Amniotic epithelial cell (primary cell): ENCODE measurements around the gene PLXND1.
"Not testable (repeated sequence)": the region's sequence is repeated elsewhere in the genome, so short reads cannot be mapped to it uniquely, and the experiment has no call there.

ENCODE experiments used
- DNase-seq: peaks from one replicate; pipeline ENCODE4 v3.0.0-alpha.2; 2010; ENCODE audit warnings: low read depth

PLXND1 gene

DNA sequence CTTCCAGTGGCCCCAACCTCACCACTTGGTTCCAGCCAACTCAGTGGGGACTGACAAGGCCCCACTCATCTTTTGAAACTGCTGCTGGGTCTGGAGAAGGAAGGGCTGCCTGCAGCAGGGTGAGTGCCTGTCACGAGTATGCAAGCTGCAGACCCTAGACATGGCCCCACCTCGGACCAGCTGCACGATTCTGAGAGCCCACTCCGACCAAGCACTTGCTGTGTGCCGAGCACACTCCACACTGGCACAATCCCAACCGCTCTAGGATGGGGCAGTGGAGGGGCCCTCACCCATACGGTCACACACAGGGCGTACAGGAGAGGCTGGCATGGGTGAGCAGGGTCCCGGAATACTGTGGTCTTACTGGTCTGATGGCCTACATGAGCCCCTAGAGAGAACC, 8.0 kb upstream of the PLXND1 start:
- no peak for DNase-seq

DNA sequence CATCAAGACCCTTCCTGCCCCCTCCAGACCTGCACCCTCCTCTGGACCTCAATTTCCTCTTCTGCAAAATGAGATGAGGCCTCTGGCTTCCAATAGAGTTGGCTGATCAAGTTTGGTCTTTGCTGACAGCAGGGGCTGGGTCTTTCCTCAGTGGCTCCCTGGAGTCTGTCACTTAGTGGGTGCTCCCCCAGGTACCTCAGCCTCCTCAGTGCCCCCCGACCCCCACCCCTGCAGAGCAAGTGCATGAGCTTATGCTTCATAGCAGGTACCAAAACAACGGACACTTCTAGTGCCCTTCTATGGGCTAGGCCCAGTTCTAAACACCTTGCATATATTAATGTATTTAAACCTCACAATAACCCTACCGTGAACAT, 6.9 kb upstream of the PLXND1 start:
- no peak for DNase-seq

DNA sequence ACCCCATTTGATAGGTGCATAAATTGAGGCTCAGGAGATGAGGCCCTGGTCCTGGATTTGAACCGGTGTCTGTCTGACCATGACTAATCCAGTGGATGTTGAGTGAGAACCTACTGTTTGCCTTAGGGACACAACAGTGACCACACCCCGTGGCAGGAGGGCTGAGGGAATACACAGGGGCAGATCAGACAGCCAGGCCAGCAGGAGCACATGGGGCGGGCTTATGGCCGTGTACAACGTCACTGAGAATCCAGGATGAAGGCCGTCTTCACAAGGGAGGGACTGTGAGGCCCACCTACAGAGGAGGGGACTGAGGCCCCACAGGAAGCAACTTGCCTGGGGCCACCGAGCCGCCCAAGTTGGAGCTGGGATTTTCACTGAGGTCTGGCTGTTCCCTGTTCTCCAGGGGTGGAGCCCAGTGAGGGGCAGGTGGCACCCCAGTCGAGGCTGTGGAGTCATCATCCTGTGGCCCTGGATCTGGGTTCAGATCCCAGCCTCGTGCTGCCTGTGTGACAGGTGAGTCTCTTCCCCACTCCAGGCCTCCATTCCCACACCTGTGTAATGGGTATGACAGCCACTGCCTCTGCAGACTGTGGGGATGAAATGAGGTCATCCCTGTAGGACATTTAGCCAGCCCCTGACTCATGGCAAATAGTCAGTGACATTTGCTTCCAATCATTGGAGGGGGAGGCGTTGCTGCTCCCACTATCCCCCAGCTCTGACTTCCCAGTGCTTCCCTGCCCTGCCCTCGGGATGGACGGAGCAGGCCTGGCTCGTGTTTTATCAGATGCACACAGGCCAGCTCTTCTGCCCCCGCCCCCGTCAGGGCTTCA, 6.3 kb upstream of the PLXND1 start:
- no peak for DNase-seq

DNA sequence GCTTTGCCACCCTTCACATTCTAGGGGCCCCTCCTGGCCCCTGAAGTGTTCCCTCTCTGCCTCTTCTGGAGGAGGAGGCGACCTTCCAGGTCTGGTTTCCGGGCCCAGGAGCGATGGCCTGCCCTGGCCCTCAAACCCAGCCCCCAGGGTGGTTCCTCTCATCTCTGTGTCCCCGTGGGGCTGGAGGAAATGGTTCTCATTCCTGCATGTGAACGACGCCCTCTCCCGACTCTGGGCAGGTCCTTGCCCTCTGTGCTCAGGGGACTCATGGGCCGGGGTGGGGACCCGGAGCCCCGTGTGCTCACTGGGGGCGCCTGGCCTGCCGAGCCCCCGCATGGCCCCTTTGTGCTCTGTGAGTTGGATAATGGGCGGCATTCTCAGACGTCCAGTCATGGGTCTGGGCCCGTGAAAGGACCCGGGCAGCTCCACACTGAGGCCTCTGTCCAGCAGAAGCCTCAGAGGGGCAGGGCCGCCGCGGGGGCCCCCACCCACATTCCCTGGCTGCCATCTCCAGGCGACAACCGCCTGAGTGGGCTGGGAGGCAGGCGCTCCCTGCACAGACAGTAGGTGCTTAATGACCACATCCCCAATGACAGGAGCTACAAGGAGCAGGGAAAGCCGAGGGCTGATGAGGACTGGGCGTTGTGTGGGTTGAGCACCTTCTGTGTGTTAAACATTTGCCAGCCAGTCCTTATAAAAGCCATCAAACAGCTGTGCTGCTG, 5.5 kb upstream of the PLXND1 start:
- DNase-seq, result peak; percentile 62

DNA sequence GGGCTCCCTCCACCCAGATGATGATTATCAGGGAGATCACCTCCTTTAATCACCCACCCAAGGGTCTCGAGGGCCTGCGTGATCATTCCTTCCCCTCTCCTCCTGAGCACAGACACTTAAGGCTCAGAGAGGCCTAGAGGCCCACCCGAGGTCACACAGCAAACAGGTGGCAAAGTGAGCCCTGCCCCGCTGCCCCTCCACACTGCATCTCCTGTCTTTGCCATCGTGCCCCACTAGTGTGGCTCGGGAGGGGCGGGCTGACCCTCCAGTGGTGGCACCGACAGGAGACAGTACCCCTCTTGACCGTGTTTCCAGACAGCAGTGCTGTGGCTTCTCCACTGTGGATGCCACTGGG, 4.9 kb upstream of the PLXND1 start:
- no peak for DNase-seq

DNA sequence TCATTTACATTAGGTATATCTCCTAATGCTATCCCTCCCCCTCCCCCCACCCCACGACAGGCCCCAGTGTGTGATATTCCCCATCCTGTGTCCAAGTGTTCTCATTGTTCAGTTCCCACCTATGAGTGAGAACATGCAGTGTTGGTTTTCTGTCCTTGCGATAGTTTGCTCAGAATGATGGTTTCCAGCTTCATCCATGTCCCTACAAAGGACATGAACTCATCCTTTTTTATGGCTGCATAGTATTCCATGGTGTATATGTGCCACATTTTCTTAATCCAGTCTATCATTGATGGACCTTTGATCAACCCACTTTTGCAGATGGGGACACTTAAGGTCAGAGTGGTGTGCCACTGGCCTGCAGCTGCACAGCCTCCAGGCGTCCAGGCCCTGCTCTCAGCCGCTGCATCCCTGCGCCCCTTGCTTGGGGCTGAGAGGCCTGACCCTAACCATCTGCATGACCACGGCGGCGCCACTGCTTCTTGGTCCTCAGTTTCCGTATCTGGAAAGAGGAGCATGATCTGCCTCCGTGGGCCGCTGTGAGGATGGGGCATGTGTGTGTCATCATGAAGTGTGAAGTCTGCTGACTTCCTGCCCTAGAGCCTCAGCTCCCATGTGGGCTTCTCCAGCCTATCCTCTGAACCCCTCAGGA, 4.4 kb upstream of the PLXND1 start:
- DNase-seq, result not testable (repeated sequence)

DNA sequence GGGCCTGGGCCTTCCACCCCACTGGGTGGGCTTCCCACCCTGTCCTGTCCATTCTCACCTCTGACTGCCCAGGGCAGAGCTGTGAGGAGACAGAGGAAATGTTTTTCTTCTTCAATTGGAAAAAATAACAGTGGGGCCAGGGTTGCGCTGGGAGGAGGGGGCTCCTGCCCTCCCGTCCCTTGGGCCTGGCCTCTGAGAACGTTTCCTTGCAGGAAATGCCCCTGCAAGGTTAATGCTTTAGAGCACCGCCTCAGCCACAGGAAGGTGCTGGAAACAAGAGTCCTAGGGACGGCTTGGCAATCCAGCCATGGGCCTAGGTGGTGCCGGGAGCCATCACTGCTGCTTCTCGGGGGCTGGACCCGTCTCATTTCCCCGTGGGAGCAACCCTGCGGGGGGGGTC, 3.8 kb upstream of the PLXND1 start:
- DNase-seq, result no peak

DNA sequence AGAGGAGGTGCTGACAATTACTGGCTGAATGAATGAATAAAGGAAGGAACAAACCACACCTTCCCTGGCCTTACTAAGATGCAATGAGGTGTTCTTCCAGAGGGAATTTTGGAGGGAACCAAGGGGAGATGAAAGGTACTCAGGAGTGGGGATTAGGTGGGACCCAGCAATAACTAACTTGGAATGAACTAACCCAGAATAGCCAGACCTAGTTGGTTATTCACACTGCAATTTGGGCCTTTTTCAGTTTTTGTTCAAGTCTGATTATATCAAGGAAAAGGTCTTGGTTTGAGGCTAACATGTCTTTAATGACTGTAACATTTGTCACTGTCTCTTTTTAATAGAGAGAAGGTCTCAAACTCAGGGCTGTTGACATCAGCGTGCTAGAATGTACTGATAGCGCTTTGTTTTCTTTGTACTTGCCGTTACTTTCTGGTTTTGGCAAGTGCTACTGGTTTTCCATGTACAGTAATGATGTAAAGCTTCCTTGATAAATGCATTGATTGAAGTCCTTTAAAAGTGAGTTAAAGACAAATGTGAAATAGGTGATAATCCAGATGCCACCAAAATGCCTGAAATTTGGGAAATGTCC, 3.2 kb upstream of the PLXND1 start:
- DNase-seq, result peak; percentile 61

DNA sequence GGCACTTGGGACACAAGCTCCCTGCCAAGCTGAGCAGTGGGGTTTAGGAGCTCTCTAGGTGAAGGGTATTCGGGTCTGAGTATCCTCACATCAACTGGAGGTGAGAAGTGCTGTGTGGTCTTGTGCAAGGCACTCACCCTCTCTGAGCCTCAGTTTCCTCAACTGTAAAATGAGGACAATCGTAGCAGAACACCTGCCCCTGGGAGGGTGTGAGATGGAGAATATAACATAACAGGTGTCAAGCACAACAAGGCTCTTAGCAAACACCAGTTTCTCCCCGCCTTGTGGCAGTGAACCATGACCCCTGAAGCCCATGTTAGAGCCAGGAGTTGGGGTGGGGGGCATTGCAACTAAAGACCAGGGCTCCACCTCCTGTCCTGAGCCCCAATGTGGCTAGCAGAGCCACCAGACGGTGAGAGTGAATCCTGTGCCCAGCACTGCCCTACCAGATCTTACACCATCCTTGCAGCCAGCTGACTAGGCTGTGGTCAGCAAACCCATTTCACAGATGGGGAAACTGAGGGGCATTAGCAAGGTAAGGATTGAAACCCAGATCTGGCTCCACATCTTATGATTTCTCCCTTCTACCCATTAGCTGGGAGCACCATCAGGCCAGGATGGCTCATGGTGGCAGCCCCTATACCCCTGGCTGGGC, 2.6 kb upstream of the PLXND1 start:
- no peak for DNase-seq

DNA sequence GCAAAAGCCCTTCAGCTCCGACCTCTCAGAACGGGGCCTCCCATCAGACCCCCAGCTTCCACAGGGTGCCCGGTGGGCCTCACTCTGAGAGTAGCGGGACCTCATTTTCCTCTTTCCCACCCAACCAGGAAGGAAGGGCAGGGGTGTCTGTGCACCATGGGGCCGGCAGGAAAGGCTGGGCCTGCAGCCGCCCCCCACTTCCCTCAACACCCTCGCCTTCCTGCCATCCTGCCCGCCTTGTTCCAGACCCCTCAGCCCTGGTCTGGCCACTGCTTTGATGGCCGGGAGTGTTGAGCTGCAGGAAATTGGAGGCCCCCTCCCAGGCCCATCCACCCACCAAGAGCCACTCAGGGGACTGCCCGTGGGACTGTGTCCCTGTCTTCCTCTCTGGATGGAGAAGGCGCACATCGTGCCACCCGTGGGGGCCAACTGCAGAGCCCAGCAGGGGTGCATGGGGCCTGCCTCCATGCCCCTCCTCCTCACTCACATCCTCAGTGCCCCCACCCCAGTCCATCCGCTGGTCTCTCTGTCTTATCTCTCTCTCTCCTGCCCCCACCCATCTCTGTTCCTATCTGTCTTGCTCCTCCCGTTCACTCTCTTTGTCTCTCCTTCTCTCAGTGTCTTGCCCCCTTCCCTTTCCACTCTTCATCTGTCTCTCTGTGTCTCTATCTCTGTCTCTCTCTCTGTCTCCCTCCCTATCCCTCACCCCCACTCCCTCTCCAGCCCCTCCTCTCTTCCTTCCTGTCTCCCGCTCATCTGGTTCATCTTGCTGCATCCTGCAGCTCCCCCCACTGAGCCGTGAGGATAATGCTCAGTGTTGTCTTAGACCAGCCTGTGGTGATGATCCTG, 1.8 kb upstream of the PLXND1 start:
- peak; percentile 65 for DNase-seq

DNA sequence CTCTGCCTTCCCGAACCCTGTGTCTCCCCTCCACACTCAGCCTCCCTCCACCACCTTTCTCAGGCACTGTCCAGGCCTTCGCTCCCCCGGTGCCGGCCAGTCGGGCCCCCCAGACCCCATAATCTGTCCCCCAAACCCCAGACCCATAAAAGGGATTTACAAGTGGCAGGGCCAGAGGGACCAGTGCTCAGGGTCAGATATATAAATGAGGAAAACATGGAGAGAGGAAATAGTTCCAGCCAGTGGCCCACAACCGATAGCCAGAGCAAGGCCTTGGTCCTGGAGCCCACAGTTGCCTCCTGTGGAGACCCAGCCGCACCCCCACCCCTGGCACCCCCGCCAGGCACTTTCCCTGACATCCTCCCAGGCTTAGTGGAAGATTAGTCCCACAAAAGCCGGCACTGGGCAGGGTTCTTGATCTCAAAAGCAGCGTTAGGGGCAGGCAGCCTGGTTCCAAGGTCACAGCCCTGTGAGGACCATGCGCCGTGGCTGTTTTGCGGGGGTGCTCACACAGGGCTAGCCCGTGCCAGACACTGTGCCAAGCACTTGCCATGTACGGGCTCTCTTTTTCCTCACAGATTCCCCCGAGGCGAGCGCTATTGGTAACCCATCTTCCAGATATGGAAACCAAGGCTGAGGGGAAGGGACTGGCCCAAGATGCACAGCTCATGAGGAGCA, 1.1 kb upstream of the PLXND1 start:
- DNase-seq, result no peak

DNA sequence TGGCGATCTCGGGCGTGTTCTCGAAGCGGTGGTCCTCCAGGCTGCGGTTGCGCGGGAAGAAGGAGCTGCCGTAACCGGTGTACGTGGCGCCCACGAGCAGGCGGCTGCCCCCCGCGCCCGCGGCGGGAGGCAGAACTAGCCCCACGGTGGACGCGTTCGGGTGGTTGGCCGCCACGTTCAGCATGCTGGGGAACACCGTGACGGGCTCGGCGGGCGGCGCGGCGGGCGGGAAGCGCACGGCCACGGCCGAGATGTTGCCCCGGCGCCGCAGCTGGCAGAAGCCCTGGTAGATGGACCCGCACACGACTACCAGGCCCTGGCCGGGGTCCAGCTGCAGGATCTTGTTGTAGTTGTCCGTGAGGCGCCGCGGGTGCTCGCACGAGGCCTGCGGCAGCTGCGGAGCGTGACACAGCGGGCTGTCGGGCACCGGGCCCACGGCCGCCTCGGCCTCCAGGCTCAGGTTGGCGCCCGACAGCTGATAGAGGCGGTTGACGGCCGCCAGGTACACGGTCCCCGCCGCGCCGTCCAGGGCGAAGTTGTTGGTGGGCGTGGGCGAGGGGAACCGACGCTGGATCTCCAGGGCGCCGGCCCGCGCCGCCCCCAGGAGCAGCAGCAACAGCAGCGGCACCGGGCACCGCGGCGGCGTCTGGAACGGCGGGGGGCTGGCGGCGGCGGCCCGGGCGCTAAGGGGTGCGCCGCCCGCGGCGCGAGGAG, 397 bp downstream of the PLXND1 start:
- DNase-seq, result no peak

DNA sequence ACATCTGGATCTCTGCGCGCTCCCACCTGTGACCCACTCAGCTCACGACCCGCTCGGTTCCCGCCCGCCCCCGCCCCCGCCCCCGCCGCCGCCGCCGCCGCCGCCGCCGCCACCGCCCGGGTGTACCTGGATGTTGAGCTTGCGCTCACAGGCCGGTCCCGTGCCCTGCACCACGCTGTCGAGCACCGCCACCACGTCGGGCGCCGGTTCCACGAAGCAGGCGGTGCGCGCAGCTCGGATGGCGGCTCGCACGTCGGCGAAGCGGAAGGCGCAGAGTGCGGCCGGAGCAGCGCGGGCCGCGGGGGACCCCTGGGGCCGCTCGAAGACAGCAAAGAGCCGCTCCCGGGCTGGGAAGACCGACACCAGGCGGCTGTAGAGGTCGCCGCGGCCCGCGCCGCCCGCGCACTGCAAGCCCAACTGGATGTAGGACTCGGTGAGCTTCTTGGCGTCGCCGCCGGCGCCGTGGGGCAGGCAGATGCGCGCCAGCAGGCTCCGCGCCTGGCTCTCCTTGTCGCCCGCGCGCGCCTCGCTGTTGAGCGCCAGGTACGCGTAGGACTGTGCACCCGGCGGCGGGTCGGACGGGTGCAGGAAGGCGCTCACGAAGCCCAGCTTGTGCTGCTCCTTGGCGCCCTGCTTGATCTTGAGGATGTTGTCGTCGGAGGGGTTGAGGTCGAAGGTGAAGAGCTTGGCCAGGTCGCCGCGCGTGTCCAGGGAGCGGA, 1.1 kb downstream of the PLXND1 start:
- no peak for DNase-seq

DNA sequence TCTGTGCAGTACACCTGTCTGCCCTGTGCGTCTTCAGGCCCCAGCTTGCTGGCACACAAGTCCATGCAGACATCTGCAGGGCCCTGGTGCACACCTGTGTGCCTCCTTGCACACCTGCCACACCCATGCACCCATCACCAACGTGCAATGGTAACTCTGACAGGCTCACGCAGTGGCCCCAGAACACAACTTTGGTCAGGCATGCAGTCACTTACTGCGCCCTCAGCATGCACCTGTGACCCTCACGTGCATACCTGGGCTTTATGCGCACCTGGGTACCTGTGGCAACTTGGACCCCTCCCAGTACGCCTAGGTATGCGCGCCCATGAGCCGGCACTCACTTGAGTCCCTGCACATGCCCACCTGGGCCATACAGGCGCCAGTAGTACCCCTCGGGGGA, 1.7 kb downstream of the PLXND1 start:
- DNase-seq, result no peak

DNA sequence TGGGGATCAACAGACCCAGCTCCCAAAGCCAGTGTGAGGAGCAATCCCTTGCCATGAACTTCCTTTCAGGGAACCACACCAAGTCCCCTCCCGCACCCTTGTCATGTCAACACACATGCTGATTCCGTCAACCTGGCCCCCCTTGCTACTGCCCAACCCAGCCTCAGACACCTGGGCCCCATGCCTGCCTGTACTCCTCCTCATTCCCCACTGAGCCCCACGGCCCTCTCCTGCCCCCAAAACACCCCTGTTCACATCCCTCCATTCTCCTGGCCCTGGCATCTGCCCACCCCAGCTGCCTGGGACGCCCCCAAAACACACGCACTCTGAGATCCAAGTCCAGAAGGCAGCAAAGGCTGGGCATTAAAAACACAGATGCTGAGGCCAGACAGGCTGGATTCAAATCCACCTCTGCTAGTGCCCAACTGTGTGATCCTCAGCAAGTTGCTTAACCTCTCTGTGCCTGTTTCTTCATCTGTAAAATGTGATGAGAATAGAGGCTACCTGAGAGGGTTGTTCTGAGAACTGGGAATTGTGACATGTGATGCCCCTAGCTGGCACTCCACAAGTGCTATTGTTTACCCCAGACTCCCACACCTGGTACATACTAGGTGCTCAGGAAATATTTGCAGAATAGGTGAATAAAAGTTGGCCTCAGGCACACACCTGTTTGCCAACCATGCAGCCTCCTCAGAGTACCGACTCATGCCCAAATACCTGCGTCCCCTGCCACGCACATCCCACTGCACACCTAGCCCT, 2.3 kb downstream of the PLXND1 start:
- no peak for DNase-seq

DNA sequence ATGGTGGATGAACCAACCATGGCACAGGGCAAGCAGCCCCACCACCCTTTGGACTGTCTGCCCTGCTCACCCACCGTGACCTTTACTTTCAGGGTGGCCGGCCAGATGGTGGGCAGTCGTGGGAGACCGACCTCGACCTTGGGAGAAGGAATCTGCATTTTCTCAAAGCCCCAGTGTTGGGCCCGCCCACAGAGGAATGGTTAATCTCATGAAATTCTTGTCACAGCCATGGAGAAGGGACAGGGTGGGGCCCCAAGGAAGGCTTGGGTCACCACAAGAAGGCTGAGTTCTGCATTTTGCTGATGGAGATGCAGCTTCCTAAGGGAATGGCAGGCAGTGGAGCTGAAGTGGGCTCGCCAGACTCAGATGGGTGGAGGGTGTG, 2.9 kb downstream of the PLXND1 start:
- DNase-seq, result no peak

DNA sequence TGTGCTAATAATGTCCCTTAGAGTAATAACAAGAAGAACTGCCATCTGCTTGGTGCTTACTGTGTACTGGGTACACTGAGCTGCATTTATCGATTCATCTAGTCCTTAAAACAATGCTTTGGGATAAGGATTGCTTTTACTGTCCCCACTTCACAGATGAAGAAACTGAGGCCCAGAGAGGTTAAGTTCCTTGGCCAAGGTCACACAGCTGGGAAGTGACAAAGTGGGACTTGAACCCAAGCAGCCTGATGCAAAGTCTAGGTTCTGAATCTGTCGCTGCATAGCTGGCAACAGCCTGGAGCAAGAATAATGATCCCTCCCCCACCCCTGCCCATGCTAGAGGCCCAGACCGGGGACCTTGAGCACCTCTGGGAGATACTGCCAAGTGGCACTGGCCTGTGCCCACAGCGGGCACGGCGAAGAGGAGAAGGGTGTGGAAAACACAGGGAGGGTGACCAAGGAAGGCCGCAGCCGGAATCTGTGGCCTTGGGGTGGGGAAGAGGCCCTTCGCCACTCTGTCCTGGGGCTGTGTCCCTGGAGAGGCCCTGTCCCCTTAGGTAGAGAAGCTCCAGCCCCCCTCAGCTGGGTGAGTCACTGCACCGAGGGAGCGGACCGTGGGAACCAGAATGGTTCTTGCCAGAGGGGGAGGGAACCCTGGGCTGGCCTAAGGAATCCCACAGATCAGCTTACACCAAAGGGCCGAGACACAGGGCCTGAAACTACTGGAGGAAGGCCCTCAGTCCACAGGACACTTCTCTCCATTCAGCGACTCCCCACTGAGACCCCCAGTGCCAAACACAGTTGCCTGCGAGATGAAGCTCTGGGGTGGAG, 3.5 kb downstream of the PLXND1 start:
- peak; percentile 93 for DNase-seq

DNA sequence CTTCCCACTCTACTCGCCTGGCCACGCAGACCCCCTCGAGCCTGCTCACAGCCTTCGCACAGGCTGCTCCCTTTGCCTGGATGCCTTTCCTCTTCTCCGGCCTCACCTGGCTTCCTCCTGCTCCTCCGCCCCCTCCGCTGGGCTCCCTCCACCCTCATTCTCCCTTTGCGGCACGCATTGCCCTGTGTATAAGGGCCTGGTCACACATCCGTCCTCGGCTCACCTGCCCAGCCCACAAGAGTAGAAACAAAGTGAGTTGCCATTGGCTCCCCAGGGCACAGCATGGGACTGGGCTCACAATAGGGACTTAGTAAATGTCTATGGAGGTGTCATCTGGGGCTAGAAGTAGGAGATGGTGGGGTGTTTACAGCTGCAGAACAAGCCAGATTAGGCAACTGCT, 4.2 kb downstream of the PLXND1 start:
- DNase-seq, result no peak
